B cell (primary cell): Measurements from ENCODE around the gene CACNA2D3.

Source experiments
- EZH2 ChIP-seq: IDR thresholded peaks from 2 replicates; pipeline ENCODE4 v1.6.1; 2012; ENCODE audit warnings: borderline replicate concordance, low read depth, mild to moderate bottlenecking, moderate library complexity, low read length; ENCODE audit not compliant: insufficient read depth, poor library complexity, severe bottlenecking
- TF ChIP-seq, protein P1 (sequence below): fragments of 200-600 bp; IDR thresholded peaks from one replicate; pipeline ENCODE4 v1.8.0; 2022; ENCODE audit warnings: antibody characterized with exemption, mild to moderate bottlenecking

DNA sequence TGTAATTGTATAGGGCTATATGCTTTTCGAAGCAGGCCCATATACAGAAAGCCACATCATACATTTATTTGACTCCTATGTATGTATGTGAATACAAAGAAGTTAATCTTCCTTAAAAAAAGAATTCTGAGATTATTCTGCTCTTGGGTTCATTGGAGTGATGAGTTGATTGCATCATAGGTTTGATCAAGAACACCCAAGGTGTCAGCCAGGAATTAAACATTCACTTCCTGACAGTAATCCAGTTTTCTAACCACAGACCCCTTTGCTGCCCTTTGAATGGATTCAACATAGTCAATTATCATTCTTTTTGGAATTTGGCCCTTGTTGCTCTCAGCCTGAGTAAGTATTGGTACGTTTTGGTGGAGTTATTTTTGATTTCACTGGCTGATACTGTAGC is 225.6 kb downstream of the CACNA2D3 start:
- TF ChIP-seq, protein P1, sequence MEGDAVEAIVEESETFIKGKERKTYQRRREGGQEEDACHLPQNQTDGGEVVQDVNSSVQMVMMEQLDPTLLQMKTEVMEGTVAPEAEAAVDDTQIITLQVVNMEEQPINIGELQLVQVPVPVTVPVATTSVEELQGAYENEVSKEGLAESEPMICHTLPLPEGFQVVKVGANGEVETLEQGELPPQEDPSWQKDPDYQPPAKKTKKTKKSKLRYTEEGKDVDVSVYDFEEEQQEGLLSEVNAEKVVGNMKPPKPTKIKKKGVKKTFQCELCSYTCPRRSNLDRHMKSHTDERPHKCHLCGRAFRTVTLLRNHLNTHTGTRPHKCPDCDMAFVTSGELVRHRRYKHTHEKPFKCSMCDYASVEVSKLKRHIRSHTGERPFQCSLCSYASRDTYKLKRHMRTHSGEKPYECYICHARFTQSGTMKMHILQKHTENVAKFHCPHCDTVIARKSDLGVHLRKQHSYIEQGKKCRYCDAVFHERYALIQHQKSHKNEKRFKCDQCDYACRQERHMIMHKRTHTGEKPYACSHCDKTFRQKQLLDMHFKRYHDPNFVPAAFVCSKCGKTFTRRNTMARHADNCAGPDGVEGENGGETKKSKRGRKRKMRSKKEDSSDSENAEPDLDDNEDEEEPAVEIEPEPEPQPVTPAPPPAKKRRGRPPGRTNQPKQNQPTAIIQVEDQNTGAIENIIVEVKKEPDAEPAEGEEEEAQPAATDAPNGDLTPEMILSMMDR = no peak
- no peak for TF ChIP-seq EZH2
